Measurements from ENCODE around the gene CNGB1.
"Not testable (repeated sequence)": the region's sequence is repeated elsewhere in the genome, so short reads cannot be mapped to it uniquely, and the experiment has no call there.

The CNGB1 gene

GRCh38 chr16:57952909-57953308 is 18.0 kb downstream of the CNGB1 start:
- DNase-seq (ENCODE audit: low read depth in 3 of 3), result no peak

- no peak for DNase-seq (ENCODE audit: low read depth in 3 of 3)
These were observed 19.5 kb downstream of the CNGB1 start for GRCh38 chr16:57951204-57951960.

- no peak for DNase-seq (ENCODE audit: low read depth in 3 of 3)
These were observed 20.5 kb downstream of the CNGB1 start for GRCh38 chr16:57950382-57950781.

GRCh38 chr16:57949595-57950238 is 21.2 kb downstream of the CNGB1 start:
- no peak for DNase-seq (ENCODE audit: low read depth in 3 of 3)

GRCh38 chr16:57949013-57949412 is 21.9 kb downstream of the CNGB1 start:
- no peak for DNase-seq (ENCODE audit: low read depth in 3 of 3)

GRCh38 chr16:57948027-57948426 is 22.9 kb downstream of the CNGB1 start:
- no peak for DNase-seq (ENCODE audit: low read depth in 3 of 3)

GRCh38 chr16:57947261-57947660 is 23.7 kb downstream of the CNGB1 start:
- no peak for DNase-seq (ENCODE audit: low read depth in 3 of 3)

- DNase-seq (ENCODE audit: low read depth in 3 of 3), result no peak
These were observed 24.6 kb downstream of the CNGB1 start for GRCh38 chr16:57946181-57946801.

- no peak for DNase-seq (ENCODE audit: low read depth in 3 of 3)
These were observed 25.2 kb downstream of the CNGB1 start for GRCh38 chr16:57945740-57946138.

- no peak for DNase-seq (ENCODE audit: low read depth in 3 of 3)
These were observed 25.8 kb downstream of the CNGB1 start for GRCh38 chr16:57944970-57945739.

GRCh38 chr16:57943381-57943780 is 27.5 kb downstream of the CNGB1 start:
- DNase-seq (ENCODE audit: low read depth in 3 of 3), result not testable (repeated sequence)

GRCh38 chr16:57941901-57942300 is 29.0 kb downstream of the CNGB1 start:
- DNase-seq (ENCODE audit: low read depth in 3 of 3), result not testable (repeated sequence)

GRCh38 chr16:57941016-57941664 is 29.8 kb downstream of the CNGB1 start:
- no peak for DNase-seq (ENCODE audit: low read depth in 3 of 3)

GRCh38 chr16:57940382-57940966 is 30.5 kb downstream of the CNGB1 start:
- DNase-seq (ENCODE audit: low read depth in 3 of 3), result no peak

- no peak for DNase-seq (ENCODE audit: low read depth in 3 of 3)
These were observed 31.1 kb downstream of the CNGB1 start for GRCh38 chr16:57939872-57940224.

- DNase-seq (ENCODE audit: low read depth in 3 of 3), result no peak
These were observed 31.7 kb downstream of the CNGB1 start for GRCh38 chr16:57938936-57939871.

GRCh38 chr16:57938484-57938883 is 32.4 kb downstream of the CNGB1 start:
- no peak for DNase-seq (ENCODE audit: low read depth in 3 of 3)

- no peak for DNase-seq (ENCODE audit: low read depth in 3 of 3)
These were observed 33.1 kb downstream of the CNGB1 start for GRCh38 chr16:57937861-57938260.

- DNase-seq (ENCODE audit: low read depth in 3 of 3), result no peak
These were observed 35.0 kb downstream of the CNGB1 start for GRCh38 chr16:57935904-57936303.

- no peak for DNase-seq (ENCODE audit: low read depth in 3 of 3)
These were observed 40.4 kb downstream of the CNGB1 start for GRCh38 chr16:57930533-57930932.

All from stimulated activated CD4-positive, alpha-beta T cell treated with anti-CD3 and anti-CD28 coated beads, TNF-alpha, amount 100 ng/mL, for 4 hours (primary cell).